GM23338 (cell line): ENCODE results near the gene TOMM70. TPM values are rescaled to one million over a fixed set of nuclear protein-coding genes. Genes with fewer than 3 reads are reported as not detected.

Experiments used
- ATAC-seq: fragments of 200-7000 bp; cut with Tn5 transposase; 3 replicates; pipeline ENCODE4 v1.9.1; 2020
- DNase-seq: peaks from one replicate; pipeline ENCODE4 v3.0.0-alpha.2; 2015; ENCODE audit warnings: low spot score
- H2AFZ ChIP-seq: fragments of 200-600 bp; sonication (generic); 2 replicates; pipeline ENCODE4 v1.8.0; 2016; ENCODE audit warnings: antibody characterized with exemption, mild to moderate bottlenecking, moderate library complexity
- H3F3A ChIP-seq: fragments of 200-600 bp; sonication (generic); replicated peaks from 2 replicates; pipeline ENCODE4 v1.8.0; 2017; ENCODE audit warnings: antibody characterized with exemption, mixed run types, low read depth
- H3K27ac ChIP-seq: fragments of 200-600 bp; sonication (generic); 2 replicates; pipeline ENCODE4 v1.6.1; 2016; ENCODE audit warnings: low read depth
- H3K27me3 ChIP-seq: fragments of 200-600 bp; sonication (generic); 2 replicates; pipeline ENCODE4 v1.8.0; 2016; ENCODE audit warnings: mild to moderate bottlenecking, mixed run types, moderate library complexity; ENCODE audit not compliant: insufficient read depth
- H3K36me3 ChIP-seq: fragments of 200-600 bp; sonication (generic); 2 replicates; pipeline ENCODE4 v1.8.0; 2016; ENCODE audit warnings: mild to moderate bottlenecking; ENCODE audit not compliant: insufficient read depth
- H3K4me1 ChIP-seq: fragments of 200-600 bp; sonication (generic); 2 replicates; pipeline ENCODE4 v1.8.0; 2016; ENCODE audit warnings: mild to moderate bottlenecking, moderate library complexity; ENCODE audit not compliant: insufficient read depth
- H3K4me2 ChIP-seq: fragments of 200-600 bp; sonication (generic); 2 replicates; pipeline ENCODE4 v1.7.1; 2017; ENCODE audit warnings: mixed run types
- H3K4me3 ChIP-seq: fragments of 200-600 bp; sonication (generic); 2 replicates; pipeline ENCODE4 v1.6.1; 2016; ENCODE audit warnings: mixed run types
- H3K79me2 ChIP-seq: fragments of 200-600 bp; sonication (generic); replicated peaks from 2 replicates; pipeline ENCODE4 v1.8.0; 2017; ENCODE audit warnings: mild to moderate bottlenecking; ENCODE audit not compliant: insufficient read depth
- H3K9me2 ChIP-seq: fragments of 200-600 bp; sonication (generic); 2 replicates; pipeline ENCODE4 v1.8.0; 2017; ENCODE audit not compliant: insufficient read depth
- H4K20me1 ChIP-seq: fragments of 200-600 bp; sonication (generic); replicated peaks from 2 replicates; pipeline ENCODE4 v1.8.0; 2017; ENCODE audit warnings: mild to moderate bottlenecking; ENCODE audit not compliant: insufficient read depth
- H3K27ac Mint-ChIP-seq: 2 replicates; pipeline ENCODE4 v1.8.0; 2020; ENCODE audit warnings: inconsistent platforms, mild to moderate bottlenecking, moderate library complexity, mixed read lengths
- H3K27me3 Mint-ChIP-seq: 3 replicates; pipeline ENCODE4 v1.8.0; 2022; ENCODE audit warnings: low read depth, mild to moderate bottlenecking, moderate library complexity, mixed read lengths, inconsistent platforms; ENCODE audit not compliant: insufficient read depth, poor library complexity
- H3K36me3 Mint-ChIP-seq: 3 replicates; pipeline ENCODE4 v1.8.0; 2021; ENCODE audit warnings: low read depth, mild to moderate bottlenecking, inconsistent platforms, moderate library complexity, mixed read lengths
- H3K4me1 Mint-ChIP-seq: 3 replicates; pipeline ENCODE4 v1.8.0; 2020; ENCODE audit warnings: mild to moderate bottlenecking, inconsistent platforms, mixed read lengths
- H3K4me3 Mint-ChIP-seq: 3 replicates; pipeline ENCODE4 v1.8.0; 2021; ENCODE audit warnings: moderate library complexity, mild to moderate bottlenecking, inconsistent platforms, mixed read lengths
- H3K9me3 Mint-ChIP-seq: 3 replicates; pipeline ENCODE4 v1.8.0; 2020; ENCODE audit warnings: moderate library complexity, mild to moderate bottlenecking, inconsistent platforms, mixed read lengths
- CREB1 ChIP-seq: fragments of 250-450 bp; sonication (Bioruptor Pico); IDR thresholded peaks from 2 replicates; pipeline ENCODE4 v1.5.0; 2020; ENCODE audit warnings: low read depth, mild to moderate bottlenecking, moderate library complexity
- EZH2 ChIP-seq: fragments of 200-600 bp; sonication (generic); IDR thresholded peaks from one replicate; pipeline ENCODE4 v1.8.0; 2017; ENCODE audit warnings: antibody characterized with exemption, mild to moderate bottlenecking, low read depth; ENCODE audit not compliant: unreplicated experiment
- JUNB ChIP-seq: IDR thresholded peaks from one replicate; pipeline ENCODE4 v1.6.1; 2016; ENCODE audit warnings: antibody characterized with exemption; ENCODE audit not compliant: unreplicated experiment
- NANOG ChIP-seq: IDR thresholded peaks from 2 replicates; pipeline ENCODE4 v1.6.1; 2016; ENCODE audit warnings: antibody characterized with exemption, borderline replicate concordance
- POLR2AphosphoS5 ChIP-seq: IDR thresholded peaks from 2 replicates; pipeline ENCODE4 v1.6.1; 2016; ENCODE audit warnings: antibody characterized with exemption, low read depth
- STAT1 ChIP-seq: IDR thresholded peaks from one replicate; pipeline ENCODE4 v1.6.1; 2016; ENCODE audit warnings: antibody characterized with exemption; ENCODE audit not compliant: unreplicated experiment
- ZNF114 ChIP-seq: fragments of 250-450 bp; sonication (Bioruptor Pico); IDR thresholded peaks from 2 replicates; pipeline ENCODE4 v1.5.0; 2020; ENCODE audit warnings: mild to moderate bottlenecking, moderate library complexity
- ZNF331 ChIP-seq: fragments of 250-450 bp; sonication (Bioruptor Pico); IDR thresholded peaks from 2 replicates; pipeline ENCODE4 v1.5.0; 2020; ENCODE audit warnings: low read depth, mild to moderate bottlenecking, moderate library complexity
- polyA plus RNA-seq: library from polyadenylated mRNA; unstranded; fragments of >200 nt; fragmentation: Nextera tagmentation; extraction: Ambion mirVana; gene quantifications from 2 replicates; pipeline ENCODE4 v1.2.1, GENCODE V29; 2016
- total RNA-seq: library from RNA; depleted of rRNA; stranded (reverse); fragments of >200 nt; shearing (Covaris generic); gene quantifications from 2 replicates; pipeline ENCODE4 v1.2.3, GENCODE V29; 2014
- TF ChIP-seq, protein P1 (sequence below): IDR thresholded peaks from 2 replicates; pipeline ENCODE4 v1.6.1; 2016; ENCODE audit warnings: antibody characterized with exemption
- TF ChIP-seq, protein P2 (sequence below): IDR thresholded peaks from one replicate; pipeline ENCODE4 v1.6.1; 2018; ENCODE audit warnings: antibody characterized with exemption; ENCODE audit not compliant: unreplicated experiment
- TF ChIP-seq, protein P3 (sequence below), 2 experiments: fragments of 200-600 bp in 1 of 2; sonication (generic) in 1 of 2; conservative IDR thresholded peaks; 2 replicates each; pipeline versions ENCODE4 v1.5.1 to v1.6.1; 2016 to 2017; ENCODE audit warnings: antibody characterized with exemption in 2 of 2, low read depth in 2 of 2, mild to moderate bottlenecking in 2 of 2, moderate library complexity in 1 of 2

TOMM70 gene
- total and polyA plus RNA-seq, 2 experiments from 2014 or later, result 29.5 to 66.8 TPM

DNA sequence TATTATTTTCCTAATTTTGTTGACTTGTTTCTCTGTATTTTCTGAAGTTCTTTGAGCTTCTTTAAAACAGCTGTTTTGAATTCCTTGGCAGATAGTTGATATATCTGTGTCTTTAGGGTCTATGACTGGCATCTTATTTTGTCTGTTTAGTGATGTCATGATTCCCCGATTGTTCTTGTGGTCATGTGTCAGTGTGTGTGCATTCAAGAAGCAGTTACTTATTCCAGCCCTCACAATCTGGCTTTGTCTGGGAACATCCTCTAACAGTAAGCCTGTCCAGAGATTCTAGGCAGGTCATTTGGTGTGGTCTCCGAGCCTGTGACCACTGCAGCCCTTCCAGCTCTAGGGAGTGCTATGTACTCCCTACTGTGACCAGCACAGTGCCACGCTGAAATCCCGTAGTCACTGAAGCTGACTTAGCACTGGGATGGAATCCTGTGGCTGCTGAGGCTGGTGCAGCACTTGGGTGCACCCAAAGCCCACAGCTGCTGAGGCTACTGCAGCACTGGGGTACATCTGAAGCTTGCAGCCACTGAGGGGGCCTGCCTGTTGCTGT is 7.2 kb upstream of the TOMM70 start:
- peak overlapping the region; percentile 65; the same call in 1 of the 2 replicates for H3K27ac Mint-ChIP-seq
- peak; percentile 81 for ATAC-seq
- H3K4me1 Mint-ChIP-seq, result peaks cover 22% of the 10 kb centered on the region
- Histone ChIP-seq H3K9me2 (no peaks in the 10 kb centered on the region), H3K79me2 (peaks cover 63% of the 10 kb centered on the region), H3K4me2 (no peak overlapping the region), H3K27ac (no peak overlapping the region), H4K20me1 (0 out of 2 replicates have a peak, but pooled peaks cover 5% of the 10 kb centered on the region), H3K4me3 (no peak overlapping the region), H3K27me3 (no peaks in the 10 kb centered on the region), H3K36me3 (no peaks in the 10 kb centered on the region), H3F3A (0 out of 2 replicates have a peak, but pooled peaks cover 4% of the 10 kb centered on the region), H2AFZ (no peak overlapping the region), H3K4me1 (peaks cover 18% of the 10 kb centered on the region)
- peaks cover 57% of the 10 kb centered on the region for H3K36me3 Mint-ChIP-seq
- peak; percentile 21 for DNase-seq
- H3K9me3 Mint-ChIP-seq, result peaks cover 3% of the 10 kb centered on the region; the same call in 2 of the 3 replicates
- no peaks in the 10 kb centered on the region for H3K27me3 Mint-ChIP-seq
- no peak for TF ChIP-seq ZNF114
- TF ChIP-seq POLR2AphosphoS5, result no peak
- TF ChIP-seq STAT1, result no peak
- no peak for TF ChIP-seq JUNB
- TF ChIP-seq, protein P1, sequence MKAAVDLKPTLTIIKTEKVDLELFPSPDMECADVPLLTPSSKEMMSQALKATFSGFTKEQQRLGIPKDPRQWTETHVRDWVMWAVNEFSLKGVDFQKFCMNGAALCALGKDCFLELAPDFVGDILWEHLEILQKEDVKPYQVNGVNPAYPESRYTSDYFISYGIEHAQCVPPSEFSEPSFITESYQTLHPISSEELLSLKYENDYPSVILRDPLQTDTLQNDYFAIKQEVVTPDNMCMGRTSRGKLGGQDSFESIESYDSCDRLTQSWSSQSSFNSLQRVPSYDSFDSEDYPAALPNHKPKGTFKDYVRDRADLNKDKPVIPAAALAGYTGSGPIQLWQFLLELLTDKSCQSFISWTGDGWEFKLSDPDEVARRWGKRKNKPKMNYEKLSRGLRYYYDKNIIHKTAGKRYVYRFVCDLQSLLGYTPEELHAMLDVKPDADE, result no peak
- no peak for TF ChIP-seq CREB1 (CRISPR knock-in tag)
- no peak for TF ChIP-seq ZNF331 (CRISPR knock-in tag)
- no peak overlapping the region; the same call in 2 of the 3 replicates for H3K4me3 Mint-ChIP-seq

DNA sequence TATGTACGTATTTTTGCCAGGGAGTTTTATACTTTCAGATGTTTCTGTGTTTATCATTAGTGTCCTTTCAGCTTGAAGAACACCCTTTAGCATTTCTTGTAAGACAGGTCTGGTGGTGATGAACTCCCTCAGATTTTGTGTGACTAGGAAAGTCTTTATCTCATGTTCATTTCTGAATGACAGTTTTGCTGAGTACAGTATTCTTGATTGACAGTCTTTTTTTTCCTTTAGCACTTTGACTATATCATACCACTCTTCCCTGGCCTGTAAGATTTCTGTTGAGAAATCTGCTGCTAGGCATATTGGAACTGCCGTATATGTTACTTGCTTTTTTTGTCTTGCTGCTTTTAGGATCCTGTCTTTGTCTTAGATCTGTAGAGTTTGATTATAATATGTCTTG is 6.3 kb upstream of the TOMM70 start:
- TF ChIP-seq POLR2AphosphoS5 (no peak), NANOG (no peak)
- H3K27ac ChIP-seq, result no peak overlapping the region
- 0 out of 2 replicates have a peak, but pooled peaks cover 5% of the 10 kb centered on the region for H4K20me1 ChIP-seq
- H3K4me2 ChIP-seq, result no peak overlapping the region
- H3F3A ChIP-seq, result no peaks in the 10 kb centered on the region
- DNase-seq, result no peak
- no peaks in the 10 kb centered on the region for H3K27me3 ChIP-seq
- H3K27me3 Mint-ChIP-seq, result no peaks in the 10 kb centered on the region
- H2AFZ ChIP-seq, result no peak overlapping the region
- H3K36me3 Mint-ChIP-seq, result peaks cover 49% of the 10 kb centered on the region
- H3K4me1 ChIP-seq, result peaks cover 16% of the 10 kb centered on the region; the same call in 1 of the 2 replicates
- H3K4me1 Mint-ChIP-seq, result peaks cover 17% of the 10 kb centered on the region
- H3K9me3 Mint-ChIP-seq, result peaks cover 3% of the 10 kb centered on the region; the same call in 2 of the 3 replicates
- H3K9me2 ChIP-seq, result no peaks in the 10 kb centered on the region
- H3K4me3 Mint-ChIP-seq, result no peak overlapping the region
- H3K36me3 ChIP-seq, result no peaks in the 10 kb centered on the region
- no peak for ATAC-seq
- H3K79me2 ChIP-seq, result peaks cover 72% of the 10 kb centered on the region
- no peak overlapping the region for H3K4me3 ChIP-seq
- no peak overlapping the region for H3K27ac Mint-ChIP-seq

DNA sequence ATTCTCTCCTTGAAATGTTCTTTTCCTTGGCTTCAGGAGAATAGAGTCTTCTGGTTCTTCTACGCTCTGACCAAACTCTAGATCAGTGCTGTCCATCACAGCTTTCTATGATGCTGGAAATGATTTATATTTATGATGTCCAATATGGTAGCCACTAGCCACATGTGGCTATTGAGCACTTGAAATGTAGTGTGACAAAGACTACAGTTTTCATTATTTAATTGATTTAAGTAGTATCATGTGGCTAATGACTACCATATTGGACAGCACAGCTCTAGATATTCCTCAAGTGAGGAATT is 3.3 kb upstream of the TOMM70 start:
- no peak overlapping the region for H3K27ac ChIP-seq
- H3K4me2 ChIP-seq, result peak overlapping the region; percentile 89
- H3K4me1 Mint-ChIP-seq, result peaks cover 27% of the 10 kb centered on the region
- DNase-seq, result no peak
- peaks cover 85% of the 10 kb centered on the region for H3K79me2 ChIP-seq
- no peaks in the 10 kb centered on the region for H3K27me3 ChIP-seq
- ATAC-seq, result no peak
- peaks cover 5% of the 10 kb centered on the region for H3K27me3 Mint-ChIP-seq
- H2AFZ ChIP-seq, result no peak overlapping the region
- H3K4me3 ChIP-seq, result peak overlapping the region; percentile 65
- H3K4me1 ChIP-seq, result peaks cover 16% of the 10 kb centered on the region; the same call in 1 of the 2 replicates
- TF ChIP-seq EZH2, result no peak
- TF ChIP-seq, protein P2, sequence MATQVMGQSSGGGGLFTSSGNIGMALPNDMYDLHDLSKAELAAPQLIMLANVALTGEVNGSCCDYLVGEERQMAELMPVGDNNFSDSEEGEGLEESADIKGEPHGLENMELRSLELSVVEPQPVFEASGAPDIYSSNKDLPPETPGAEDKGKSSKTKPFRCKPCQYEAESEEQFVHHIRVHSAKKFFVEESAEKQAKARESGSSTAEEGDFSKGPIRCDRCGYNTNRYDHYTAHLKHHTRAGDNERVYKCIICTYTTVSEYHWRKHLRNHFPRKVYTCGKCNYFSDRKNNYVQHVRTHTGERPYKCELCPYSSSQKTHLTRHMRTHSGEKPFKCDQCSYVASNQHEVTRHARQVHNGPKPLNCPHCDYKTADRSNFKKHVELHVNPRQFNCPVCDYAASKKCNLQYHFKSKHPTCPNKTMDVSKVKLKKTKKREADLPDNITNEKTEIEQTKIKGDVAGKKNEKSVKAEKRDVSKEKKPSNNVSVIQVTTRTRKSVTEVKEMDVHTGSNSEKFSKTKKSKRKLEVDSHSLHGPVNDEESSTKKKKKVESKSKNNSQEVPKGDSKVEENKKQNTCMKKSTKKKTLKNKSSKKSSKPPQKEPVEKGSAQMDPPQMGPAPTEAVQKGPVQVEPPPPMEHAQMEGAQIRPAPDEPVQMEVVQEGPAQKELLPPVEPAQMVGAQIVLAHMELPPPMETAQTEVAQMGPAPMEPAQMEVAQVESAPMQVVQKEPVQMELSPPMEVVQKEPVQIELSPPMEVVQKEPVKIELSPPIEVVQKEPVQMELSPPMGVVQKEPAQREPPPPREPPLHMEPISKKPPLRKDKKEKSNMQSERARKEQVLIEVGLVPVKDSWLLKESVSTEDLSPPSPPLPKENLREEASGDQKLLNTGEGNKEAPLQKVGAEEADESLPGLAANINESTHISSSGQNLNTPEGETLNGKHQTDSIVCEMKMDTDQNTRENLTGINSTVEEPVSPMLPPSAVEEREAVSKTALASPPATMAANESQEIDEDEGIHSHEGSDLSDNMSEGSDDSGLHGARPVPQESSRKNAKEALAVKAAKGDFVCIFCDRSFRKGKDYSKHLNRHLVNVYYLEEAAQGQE, result no peak
- TF ChIP-seq ZNF331 (CRISPR knock-in tag), result no peak
- TF ChIP-seq CREB1 (CRISPR knock-in tag), result no peak
- TF ChIP-seq JUNB, result no peak
- TF ChIP-seq, protein P3, sequence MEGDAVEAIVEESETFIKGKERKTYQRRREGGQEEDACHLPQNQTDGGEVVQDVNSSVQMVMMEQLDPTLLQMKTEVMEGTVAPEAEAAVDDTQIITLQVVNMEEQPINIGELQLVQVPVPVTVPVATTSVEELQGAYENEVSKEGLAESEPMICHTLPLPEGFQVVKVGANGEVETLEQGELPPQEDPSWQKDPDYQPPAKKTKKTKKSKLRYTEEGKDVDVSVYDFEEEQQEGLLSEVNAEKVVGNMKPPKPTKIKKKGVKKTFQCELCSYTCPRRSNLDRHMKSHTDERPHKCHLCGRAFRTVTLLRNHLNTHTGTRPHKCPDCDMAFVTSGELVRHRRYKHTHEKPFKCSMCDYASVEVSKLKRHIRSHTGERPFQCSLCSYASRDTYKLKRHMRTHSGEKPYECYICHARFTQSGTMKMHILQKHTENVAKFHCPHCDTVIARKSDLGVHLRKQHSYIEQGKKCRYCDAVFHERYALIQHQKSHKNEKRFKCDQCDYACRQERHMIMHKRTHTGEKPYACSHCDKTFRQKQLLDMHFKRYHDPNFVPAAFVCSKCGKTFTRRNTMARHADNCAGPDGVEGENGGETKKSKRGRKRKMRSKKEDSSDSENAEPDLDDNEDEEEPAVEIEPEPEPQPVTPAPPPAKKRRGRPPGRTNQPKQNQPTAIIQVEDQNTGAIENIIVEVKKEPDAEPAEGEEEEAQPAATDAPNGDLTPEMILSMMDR (conservative IDR thresholded peaks at IDR 0.05; ENCODE audit: low read depth in 2 of 2), result no peak
- H3K9me2 ChIP-seq, result no peaks in the 10 kb centered on the region
- no peaks in the 10 kb centered on the region for H3F3A ChIP-seq
- peaks cover 11% of the 10 kb centered on the region for H4K20me1 ChIP-seq
- H3K36me3 Mint-ChIP-seq, result peaks cover 31% of the 10 kb centered on the region
- no peaks in the 10 kb centered on the region for H3K36me3 ChIP-seq
- peak overlapping the region; percentile 91 for H3K4me3 Mint-ChIP-seq
- no peaks in the 10 kb centered on the region for H3K9me3 Mint-ChIP-seq
- H3K27ac Mint-ChIP-seq, result no peak overlapping the region
